AG04450 (cell line): ENCODE results near the gene C11orf21. TPM values are rescaled to one million over a fixed set of nuclear protein-coding genes. Genes with fewer than 3 reads are reported as not detected.
"Not testable (repeated sequence)": the region's sequence is repeated elsewhere in the genome, so short reads cannot be mapped to it uniquely, and the experiment has no call there.

ENCODE experiments used
- CTCF ChIA-PET: fragments of 300-600, 350-600 bp; formaldehyde crosslinking; extraction: SDS; loops from one replicate; lab custom pipeline; 2022; ENCODE audit warnings: antibody characterized with exemption, inconsistent platforms; lab: Charles Lee
- POLR2A ChIA-PET: fragments of 350-600 bp; formaldehyde crosslinking; extraction: SDS; loops from one replicate; lab custom pipeline; 2021; ENCODE audit warnings: antibody characterized with exemption, inconsistent platforms; lab: Yijun Ruan, JAX
- DNase-seq: peaks from one replicate; pipeline ENCODE4 v3.0.0-alpha.2; 2011; ENCODE audit warnings: low read depth, low spot score
- H3K27ac ChIP-seq: one replicate; pipeline ENCODE4 v1.5.1; 2012; ENCODE audit warnings: low read depth, low read length, control low read depth
- H3K27me3 ChIP-seq: one replicate; pipeline ENCODE4 v1.6.0; 2012; ENCODE audit warnings: low read length; ENCODE audit not compliant: control insufficient read depth, insufficient read depth
- H3K4me3 ChIP-seq: 2 replicates; pipeline ENCODE4 v1.5.1; 2011; ENCODE audit warnings: mild to moderate bottlenecking, low read depth, low read length, control low read depth
- H3K9me3 ChIP-seq: 2 replicates; pipeline ENCODE4 v1.5.1; 2012; ENCODE audit warnings: low read length; ENCODE audit not compliant: control insufficient read depth, insufficient read depth
- CTCF ChIP-seq: IDR thresholded peaks from 2 replicates; pipeline ENCODE4 v1.5.1; 2011; ENCODE audit warnings: low read depth, low read length, control low read depth, inconsistent platforms
- polyA plus RNA-seq: library from polyadenylated mRNA; depleted of rRNA; stranded (reverse); fragments of >200 nt; gene quantifications from 2 replicates; pipeline ENCODE4 v1.2.3, GENCODE V29; 2011

The C11orf21 gene
- polyA plus RNA-seq, 1 experiment: not detected

GRCh38 chr11:2293531-2293971 lies 8.2 kb downstream of the C11orf21 start:
- H3K4me3 ChIP-seq: no peak overlapping the region
- ChIA-PET POLR2A (no interaction called here), CTCF (no interaction called here)
- no peak for DNase-seq
- no peak for TF ChIP-seq CTCF
- H3K27me3 ChIP-seq: peaks cover 22% of the 10 kb centered on the region
- H3K27ac ChIP-seq: no peak overlapping the region
- H3K9me3 ChIP-seq: no peaks in the 10 kb centered on the region; the same call in 1 of the 2 replicates

GRCh38 chr11:2290351-2290841 lies 11.3 kb downstream of the C11orf21 start:
- DNase-seq: no peak
- H3K4me3 ChIP-seq: no peak overlapping the region
- CTCF ChIA-PET: interaction anchor here (0.7 to 1.0 kb wide), 2 partner anchors 15 to 104 kb away, joined by 3 to 5 read pairs; no protein-coding TSS in a partner anchor
- POLR2A ChIA-PET: no interaction called here
- TF ChIP-seq CTCF: no peak
- H3K27ac ChIP-seq: no peak overlapping the region
- no peaks in the 10 kb centered on the region; the same call in 1 of the 2 replicates for H3K9me3 ChIP-seq
- peaks cover 26% of the 10 kb centered on the region for H3K27me3 ChIP-seq

- Histone ChIP-seq H3K27ac (no peak overlapping the region), H3K4me3 (no peak overlapping the region), H3K9me3 (no peaks in the 10 kb centered on the region; the same call in 1 of the 2 replicates), H3K27me3 (peaks cover 27% of the 10 kb centered on the region)
- TF ChIP-seq CTCF: no peak
- CTCF ChIA-PET: interaction anchor here (1.0 kb wide), 1 partner anchor 15 kb away, joined by 5 read pairs; no protein-coding TSS in a partner anchor
- DNase-seq: no peak
- POLR2A ChIA-PET: no interaction called here
Measured at GRCh38 chr11:2289859-2290258, 11.9 kb downstream of the C11orf21 start.

GRCh38 chr11:2289350-2289749 lies 12.4 kb downstream of the C11orf21 start:
- Histone ChIP-seq H3K27me3 (peaks cover 27% of the 10 kb centered on the region), H3K9me3 (no peaks in the 10 kb centered on the region; the same call in 1 of the 2 replicates), H3K27ac (no peak overlapping the region), H3K4me3 (no peak overlapping the region)
- DNase-seq: no peak
- ChIA-PET POLR2A (no interaction called here), CTCF (no interaction called here)
- no peak for TF ChIP-seq CTCF

GRCh38 chr11:2287091-2287490 lies 14.6 kb downstream of the C11orf21 start:
- no peak for TF ChIP-seq CTCF
- no peak for DNase-seq
- H3K9me3 ChIP-seq: no peaks in the 10 kb centered on the region; the same call in 1 of the 2 replicates
- H3K27me3 ChIP-seq: peaks cover 24% of the 10 kb centered on the region
- no peak overlapping the region for H3K4me3 ChIP-seq
- ChIA-PET POLR2A (no interaction called here), CTCF (interaction anchor here (0.6 kb wide), 1 partner anchor 245 kb away, joined by 3 read pairs; no protein-coding TSS in a partner anchor)
- H3K27ac ChIP-seq: no peak overlapping the region

- POLR2A ChIA-PET, H3K4me3 ChIP-seq, H3K27ac ChIP-seq, DNase-seq, H3K9me3 ChIP-seq, CTCF ChIA-PET: not testable (repeated sequence)
- H3K27me3 ChIP-seq: peaks cover 24% of the 10 kb centered on the region
Measured at GRCh38 chr11:2286350-2286749, 15.4 kb downstream of the C11orf21 start.
